ENCODE measurements around the gene HIP1R.

DNA sequence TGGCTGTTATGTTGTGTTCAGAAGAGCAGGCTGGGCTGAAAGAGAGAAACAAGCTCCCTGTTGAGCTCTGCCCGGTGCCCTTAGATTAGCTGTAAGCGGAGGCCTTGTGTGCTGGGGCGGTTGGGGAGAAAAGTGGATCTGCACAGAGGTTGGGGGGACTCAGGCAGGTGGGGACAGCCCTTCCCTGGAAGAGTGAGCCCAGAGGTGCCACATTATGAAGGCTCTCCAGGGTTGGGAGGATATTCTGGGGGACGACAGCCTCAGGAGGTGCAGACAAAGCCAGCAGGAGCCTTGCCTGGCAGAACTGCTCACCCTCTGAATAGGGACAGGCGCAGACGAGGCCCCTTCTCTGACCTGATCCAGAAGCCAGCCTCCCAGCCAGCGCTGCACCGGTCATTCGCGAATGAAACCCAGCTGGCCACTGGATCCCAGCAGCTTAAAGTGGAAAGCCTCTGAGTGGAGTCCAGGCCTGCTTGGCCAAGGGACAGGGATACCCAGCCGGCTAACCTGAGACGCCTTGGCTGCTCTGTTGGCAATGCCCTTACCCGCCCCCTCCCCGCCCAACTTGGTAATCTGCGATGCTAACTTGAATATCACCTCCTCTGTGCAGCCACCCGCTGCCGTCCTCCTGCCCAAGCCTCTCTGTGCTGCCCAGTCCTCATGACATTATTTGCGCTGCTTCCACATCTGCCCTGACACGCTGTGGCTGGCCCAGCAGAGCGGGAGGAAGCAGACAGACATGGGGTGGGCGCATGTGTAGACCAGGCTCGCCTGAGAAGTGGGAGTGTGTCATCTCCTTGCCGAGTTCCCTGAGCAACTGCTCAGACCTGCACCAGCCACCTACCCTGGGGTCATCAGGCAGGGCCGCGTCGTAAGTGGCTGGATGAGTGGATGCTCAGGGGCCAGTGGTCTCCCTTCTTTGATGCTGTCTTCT is 5.6 kb downstream of the HIP1R start:
- TF ChIP-seq TOX (CRISPR knock-in tag; IDR thresholded peaks at IDR 0.05; ENCODE audit: borderline replicate concordance), result no peak
- no peak for TF ChIP-seq ZNF8 (CRISPR knock-in tag; IDR thresholded peaks at IDR 0.05)
- TF ChIP-seq, protein P1, sequence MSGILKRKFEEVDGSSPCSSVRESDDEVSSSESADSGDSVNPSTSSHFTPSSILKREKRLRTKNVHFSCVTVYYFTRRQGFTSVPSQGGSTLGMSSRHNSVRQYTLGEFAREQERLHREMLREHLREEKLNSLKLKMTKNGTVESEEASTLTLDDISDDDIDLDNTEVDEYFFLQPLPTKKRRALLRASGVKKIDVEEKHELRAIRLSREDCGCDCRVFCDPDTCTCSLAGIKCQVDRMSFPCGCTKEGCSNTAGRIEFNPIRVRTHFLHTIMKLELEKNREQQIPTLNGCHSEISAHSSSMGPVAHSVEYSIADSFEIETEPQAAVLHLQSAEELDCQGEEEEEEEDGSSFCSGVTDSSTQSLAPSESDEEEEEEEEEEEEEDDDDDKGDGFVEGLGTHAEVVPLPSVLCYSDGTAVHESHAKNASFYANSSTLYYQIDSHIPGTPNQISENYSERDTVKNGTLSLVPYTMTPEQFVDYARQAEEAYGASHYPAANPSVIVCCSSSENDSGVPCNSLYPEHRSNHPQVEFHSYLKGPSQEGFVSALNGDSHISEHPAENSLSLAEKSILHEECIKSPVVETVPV (CRISPR knock-in tag; IDR thresholded peaks at IDR 0.05), result no peak
- no peak for TF ChIP-seq ZNF70 (CRISPR knock-in tag; IDR thresholded peaks at IDR 0.05)
- TF ChIP-seq SNAI2 (CRISPR knock-in tag; IDR thresholded peaks at IDR 0.05), result no peak
- no peak for TF ChIP-seq GLIS3 (CRISPR knock-in tag; IDR thresholded peaks at IDR 0.05)
- TF ChIP-seq CSDC2 (CRISPR knock-in tag; IDR thresholded peaks at IDR 0.05), result no peak
- no peak for TF ChIP-seq BACH2 (CRISPR knock-in tag; IDR thresholded peaks at IDR 0.05; ENCODE audit: borderline replicate concordance)
- TF ChIP-seq, protein P2, sequence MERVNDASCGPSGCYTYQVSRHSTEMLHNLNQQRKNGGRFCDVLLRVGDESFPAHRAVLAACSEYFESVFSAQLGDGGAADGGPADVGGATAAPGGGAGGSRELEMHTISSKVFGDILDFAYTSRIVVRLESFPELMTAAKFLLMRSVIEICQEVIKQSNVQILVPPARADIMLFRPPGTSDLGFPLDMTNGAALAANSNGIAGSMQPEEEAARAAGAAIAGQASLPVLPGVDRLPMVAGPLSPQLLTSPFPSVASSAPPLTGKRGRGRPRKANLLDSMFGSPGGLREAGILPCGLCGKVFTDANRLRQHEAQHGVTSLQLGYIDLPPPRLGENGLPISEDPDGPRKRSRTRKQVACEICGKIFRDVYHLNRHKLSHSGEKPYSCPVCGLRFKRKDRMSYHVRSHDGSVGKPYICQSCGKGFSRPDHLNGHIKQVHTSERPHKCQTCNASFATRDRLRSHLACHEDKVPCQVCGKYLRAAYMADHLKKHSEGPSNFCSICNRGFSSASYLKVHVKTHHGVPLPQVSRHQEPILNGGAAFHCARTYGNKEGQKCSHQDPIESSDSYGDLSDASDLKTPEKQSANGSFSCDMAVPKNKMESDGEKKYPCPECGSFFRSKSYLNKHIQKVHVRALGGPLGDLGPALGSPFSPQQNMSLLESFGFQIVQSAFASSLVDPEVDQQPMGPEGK (CRISPR knock-in tag; IDR thresholded peaks at IDR 0.05; ENCODE audit: borderline replicate concordance), result no peak
- TF ChIP-seq ZC3H10 (CRISPR knock-in tag; IDR thresholded peaks at IDR 0.05), result no peak
- no peak for TF ChIP-seq POU6F1 (CRISPR knock-in tag; IDR thresholded peaks at IDR 0.05; ENCODE audit: borderline replicate concordance, low read depth)
- TF ChIP-seq ESRRG (CRISPR knock-in tag; IDR thresholded peaks at IDR 0.05), result no peak
- no peak for TF ChIP-seq ZFP30 (CRISPR knock-in tag; IDR thresholded peaks at IDR 0.05)
- TF ChIP-seq TSHZ2 (CRISPR knock-in tag; IDR thresholded peaks at IDR 0.05), result no peak
